Eye (tissue), 1 donor: Measurements from ENCODE around the gene LRIG3.
A peak's percentile ranks its signal among the peaks of the same experiment; 100 is the strongest.
"Not testable (repeated sequence)": the region's sequence is repeated elsewhere in the genome, so short reads cannot be mapped to it uniquely, and the experiment has no call there.

ENCODE experiments used
- DNase-seq: peaks from one replicate; pipeline ENCODE4 v3.0.0-alpha.2; 2015

The LRIG3 gene

DNA sequence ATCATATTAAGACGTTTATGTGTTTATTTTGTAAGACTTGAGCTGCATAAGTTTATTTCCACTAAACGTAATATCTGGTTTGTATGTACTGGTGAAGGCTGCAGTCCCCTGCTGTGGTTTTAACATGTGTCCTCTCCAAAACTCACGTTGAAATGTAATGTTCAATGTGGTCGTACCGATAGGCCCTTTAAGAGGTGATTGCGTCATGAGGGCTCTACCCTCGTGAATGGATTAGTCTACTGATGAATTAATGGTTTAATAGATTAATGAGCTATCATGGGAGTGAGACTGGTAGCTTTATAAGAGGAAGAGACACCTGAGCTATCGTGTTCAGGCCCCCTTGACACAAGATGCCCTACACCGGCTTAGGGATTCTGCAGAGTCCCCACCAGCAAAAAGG, 14.9 kb downstream of the LRIG3 start:
- no peak for DNase-seq

GRCh38 chr12:58902726-58903125, 17.6 kb downstream of the LRIG3 start:
- not testable (repeated sequence) for DNase-seq

GRCh38 chr12:58901664-58902063, 18.6 kb downstream of the LRIG3 start:
- no peak for DNase-seq

DNA sequence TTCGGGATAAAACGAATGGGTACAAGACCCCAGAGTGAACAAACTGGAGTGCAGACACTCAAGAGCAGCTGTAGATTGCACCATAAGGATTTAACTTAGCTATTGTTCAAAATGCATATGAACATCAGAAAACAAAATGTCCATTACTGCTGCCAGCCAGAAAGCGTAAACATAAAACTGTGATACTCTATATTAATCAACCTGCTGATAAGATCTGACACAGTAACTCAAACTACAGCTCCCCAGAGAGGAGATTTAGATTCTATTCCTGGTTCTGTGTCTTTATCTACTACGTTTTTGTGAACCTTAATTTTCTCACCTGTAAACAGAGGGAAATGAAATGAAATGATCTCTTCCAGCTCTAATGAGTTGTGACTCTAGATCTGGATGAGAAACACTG, 22.3 kb downstream of the LRIG3 start:
- no peak for DNase-seq

GRCh38 chr12:58896278-58896677, 24.0 kb downstream of the LRIG3 start:
- no peak for DNase-seq

DNA sequence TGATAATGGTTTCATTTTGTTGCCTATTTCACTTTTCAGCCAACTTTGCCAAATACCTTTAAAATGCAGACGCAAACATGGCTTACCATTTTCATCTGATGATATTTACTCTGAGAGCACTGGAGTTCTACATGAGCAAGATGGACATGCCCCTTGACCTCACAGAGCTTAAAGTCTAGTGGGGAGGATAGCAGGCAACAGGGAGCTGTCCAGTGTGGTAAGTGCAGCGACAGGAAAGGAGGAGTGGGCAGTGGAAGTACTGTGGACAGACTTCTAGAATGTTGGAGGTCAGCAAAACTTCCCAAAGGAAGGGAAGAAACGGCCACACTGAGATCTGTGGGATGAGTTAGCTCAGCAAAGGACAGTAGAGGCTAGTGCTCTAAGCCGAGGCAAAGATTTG, 25.3 kb downstream of the LRIG3 start:
- no peak for DNase-seq

- DNase-seq: no peak
Observed at GRCh38 chr12:58894040-58894439, 26.3 kb downstream of the LRIG3 start.

DNA sequence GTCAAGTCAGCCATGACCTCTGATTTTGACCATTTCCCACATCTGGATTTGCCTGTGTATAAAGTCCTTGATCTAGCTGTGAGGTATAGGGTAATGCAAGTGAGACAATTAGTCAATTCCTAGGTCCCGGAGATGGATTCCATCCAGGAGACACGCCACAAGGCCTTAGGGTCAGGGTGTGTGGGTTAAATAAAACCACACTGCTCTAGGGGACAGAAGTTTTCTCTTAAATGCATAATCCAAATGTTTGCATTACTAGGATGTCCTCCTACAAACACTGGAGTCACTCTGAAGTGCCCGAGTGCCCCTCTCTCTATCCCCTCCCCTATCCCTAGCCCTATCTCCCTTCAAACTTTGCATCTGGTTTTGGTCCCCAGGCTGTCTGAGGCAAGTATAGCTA, 26.8 kb downstream of the LRIG3 start:
- DNase-seq: no peak

GRCh38 chr12:58889557-58889956, 30.7 kb downstream of the LRIG3 start:
- DNase-seq: peak; percentile 44

DNA sequence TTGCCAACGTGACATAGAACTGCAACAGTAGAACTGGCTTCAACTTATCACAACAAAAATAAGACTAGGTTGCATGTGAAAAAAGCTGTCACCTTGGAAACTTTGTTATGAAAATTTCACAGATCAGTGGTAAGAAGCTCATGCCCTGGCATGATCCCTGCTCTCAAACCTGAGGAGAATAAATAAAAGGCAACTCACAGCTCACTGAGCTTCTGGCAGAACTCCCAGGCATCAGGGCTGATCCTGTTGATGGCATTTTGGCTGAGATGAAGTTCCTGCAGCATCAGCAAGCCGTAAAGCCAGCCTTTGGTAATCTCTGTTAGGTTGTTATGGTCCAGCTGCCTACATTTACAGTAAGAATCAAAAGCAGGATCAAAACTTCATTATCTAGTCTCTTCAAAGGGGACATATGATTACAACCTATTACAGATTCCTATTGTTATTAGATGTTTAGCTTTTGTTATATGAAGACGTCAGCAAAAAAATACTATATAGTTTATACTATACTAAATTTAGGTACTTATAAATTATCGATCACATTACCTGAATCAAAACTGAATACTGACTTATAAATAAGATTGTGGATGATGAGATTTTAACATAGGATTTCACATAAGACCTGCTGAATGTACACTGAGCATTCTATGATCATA, 32.0 kb downstream of the LRIG3 start:
- peak; percentile 68 for DNase-seq

DNA sequence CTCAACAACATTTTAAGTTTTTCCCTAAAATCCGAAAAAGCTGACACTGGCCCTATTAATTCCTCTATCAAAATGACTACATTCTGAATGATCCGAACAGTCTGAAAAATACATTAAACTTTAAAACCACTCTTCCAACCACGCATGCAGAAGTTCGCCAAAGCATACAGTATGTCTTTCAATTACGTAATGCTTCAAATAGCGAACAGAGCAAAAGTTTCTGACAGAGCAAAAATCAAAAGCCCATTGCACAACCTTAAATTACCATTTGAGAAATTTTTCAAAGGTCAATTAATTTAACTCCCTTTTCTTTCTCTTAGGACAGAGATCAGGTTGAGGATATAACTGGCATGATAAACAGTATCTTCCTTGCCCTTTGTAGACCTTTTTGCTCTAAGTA, 33.2 kb downstream of the LRIG3 start:
- DNase-seq: no peak

DNA sequence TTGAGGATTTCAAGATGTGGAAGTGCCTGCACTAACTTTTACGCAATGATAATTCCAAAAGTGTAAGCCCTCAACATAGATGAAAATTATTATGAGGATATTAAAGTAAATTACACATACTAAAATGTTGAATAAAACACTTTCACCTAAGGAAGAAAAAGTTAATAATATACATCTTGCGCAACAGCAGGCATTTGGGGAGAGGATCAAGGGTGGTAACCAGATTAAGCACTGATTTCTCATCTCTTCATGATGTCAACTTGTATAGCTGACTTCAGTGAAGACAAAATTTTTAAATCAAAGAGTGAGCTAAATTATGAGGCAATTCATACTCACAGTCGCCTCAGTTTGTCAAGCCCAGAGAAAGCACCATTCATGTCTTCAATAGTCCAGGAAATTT, 33.8 kb downstream of the LRIG3 start:
- DNase-seq: no peak

- DNase-seq: no peak
Observed at GRCh38 chr12:58884916-58885315, 35.4 kb downstream of the LRIG3 start.

DNA sequence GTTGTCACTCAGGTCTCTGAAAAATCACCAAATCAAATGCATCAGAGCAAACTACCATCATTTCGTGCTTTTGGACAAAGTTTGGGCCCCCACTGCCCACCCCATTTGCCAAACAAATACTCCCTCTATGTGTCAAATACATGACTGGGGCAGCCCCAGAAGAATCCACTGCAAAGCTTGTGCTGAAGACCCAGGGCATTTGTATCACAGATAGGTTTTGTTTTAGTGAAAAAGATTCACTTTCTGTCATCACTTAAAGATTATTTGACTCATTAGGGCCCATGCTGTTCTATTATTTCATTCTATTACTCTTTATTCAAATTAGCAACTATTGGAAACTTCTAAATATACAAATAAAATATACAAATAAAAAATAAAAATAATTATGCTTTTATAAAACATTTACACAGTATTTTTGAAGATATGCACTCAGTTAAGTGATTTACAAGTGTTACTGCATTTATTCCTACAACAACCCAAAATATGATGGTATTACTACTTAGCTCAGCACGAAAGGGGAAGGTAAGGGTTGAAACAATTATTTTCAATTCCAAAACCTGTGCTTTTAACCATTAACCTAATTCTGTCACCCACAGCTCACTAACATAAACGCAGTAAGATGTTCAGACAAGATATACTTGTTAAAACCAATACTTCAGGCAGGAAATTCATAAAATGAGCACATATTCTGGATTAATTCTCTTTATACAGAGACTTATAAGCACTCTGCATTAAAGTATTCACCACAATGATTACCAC, 36.5 kb downstream of the LRIG3 start:
- DNase-seq: no peak

DNA sequence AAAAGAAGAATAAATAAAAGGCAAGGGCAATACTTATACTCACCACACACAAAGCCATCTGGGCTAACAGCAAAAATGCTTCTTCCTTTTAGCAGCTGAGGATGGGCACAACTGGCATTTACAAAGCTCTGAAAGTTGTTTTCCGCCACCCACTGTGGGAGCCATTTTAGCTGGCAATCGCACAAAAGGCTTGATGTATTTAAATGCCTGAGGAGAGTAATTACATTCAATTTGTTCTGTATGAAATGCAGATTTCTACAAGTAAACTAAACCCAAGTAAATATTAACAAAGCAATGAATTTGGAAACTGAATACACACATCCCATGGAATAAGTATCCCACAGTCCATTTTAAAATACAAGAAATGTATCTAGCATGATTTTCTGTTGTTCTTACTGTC, 37.5 kb downstream of the LRIG3 start:
- DNase-seq: no peak

- no peak for DNase-seq
Observed at GRCh38 chr12:58881816-58882215, 38.5 kb downstream of the LRIG3 start.

GRCh38 chr12:58880639-58881038, 39.7 kb downstream of the LRIG3 start:
- DNase-seq: no peak

- no peak for DNase-seq
Observed at GRCh38 chr12:58877243-58877743, 43.0 kb downstream of the LRIG3 start.

- no peak for DNase-seq
Observed at GRCh38 chr12:58873496-58873895, 46.8 kb downstream of the LRIG3 start.

GRCh38 chr12:58871556-58871955, 48.7 kb downstream of the LRIG3 start:
- DNase-seq: no peak

GRCh38 chr12:58870595-58870994, 49.7 kb downstream of the LRIG3 start:
- DNase-seq: no peak

GRCh38 chr12:58860788-58861240, 59.5 kb downstream of the LRIG3 start:
- DNase-seq: no peak

- no peak for DNase-seq
Observed at GRCh38 chr12:58860056-58860787, 60.1 kb downstream of the LRIG3 start.

DNA sequence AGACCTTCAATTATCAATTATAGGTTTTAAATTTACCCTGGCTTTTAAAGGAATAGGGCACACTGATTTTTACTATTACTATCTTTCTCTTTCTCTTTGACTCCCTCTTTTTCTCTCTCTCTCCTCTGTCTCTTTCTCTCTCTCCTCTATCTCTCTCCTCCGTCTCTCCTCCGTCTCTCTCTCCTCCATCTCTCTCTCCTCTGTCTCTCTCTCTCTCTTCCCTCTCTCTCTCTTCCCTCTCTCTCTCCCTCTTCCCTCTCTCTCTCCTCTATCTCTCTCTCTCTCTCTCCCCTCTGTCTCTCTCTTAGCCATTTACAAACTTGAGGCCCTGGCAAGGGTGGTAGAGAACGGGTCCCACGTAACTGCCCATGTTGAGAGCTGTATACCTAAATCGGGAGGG, 62.3 kb downstream of the LRIG3 start:
- no peak for DNase-seq
